ENCODE measurements around the gene SEMA3E.

The SEMA3E gene

DNA sequence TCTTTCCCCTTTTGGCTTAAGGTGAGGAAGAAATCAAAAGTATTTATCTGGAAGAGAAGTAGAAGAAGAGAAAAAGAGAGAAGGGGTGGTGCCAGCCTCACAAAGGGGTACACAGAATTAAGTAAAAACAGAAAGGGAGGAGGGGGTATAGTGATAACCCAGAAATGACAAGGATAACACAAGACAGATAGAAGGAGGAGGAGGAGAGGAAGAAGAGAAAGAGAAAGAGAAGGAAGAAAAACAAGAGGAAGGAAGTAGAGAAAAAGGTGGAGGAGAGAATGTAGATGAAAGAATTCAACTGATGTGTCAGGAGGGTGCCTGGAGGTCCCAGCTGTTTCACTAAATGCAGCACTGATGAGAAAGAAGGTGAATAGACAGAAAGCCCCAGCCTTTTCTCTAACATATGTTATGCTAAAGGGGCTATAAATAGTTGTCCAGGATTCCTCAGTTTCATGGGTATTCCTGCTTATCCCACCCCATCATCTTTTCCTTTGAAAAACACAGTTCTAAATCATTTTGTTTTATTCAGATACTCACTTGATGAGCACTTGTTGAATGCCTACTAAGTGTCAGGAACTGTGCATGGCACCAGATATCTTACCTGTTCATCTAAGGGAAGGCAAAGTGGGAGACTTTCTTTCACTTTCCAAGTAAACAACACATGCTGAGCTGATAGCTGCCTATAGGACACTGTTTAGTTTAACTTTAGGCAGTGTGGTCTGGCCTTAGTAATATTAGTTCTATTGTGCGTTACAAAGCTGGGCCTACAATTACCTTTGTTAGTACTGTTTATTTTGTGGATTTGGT lies 8.0 kb downstream of the SEMA3E start:
- DNase-seq (ENCODE audit: low spot score): no peak

DNA sequence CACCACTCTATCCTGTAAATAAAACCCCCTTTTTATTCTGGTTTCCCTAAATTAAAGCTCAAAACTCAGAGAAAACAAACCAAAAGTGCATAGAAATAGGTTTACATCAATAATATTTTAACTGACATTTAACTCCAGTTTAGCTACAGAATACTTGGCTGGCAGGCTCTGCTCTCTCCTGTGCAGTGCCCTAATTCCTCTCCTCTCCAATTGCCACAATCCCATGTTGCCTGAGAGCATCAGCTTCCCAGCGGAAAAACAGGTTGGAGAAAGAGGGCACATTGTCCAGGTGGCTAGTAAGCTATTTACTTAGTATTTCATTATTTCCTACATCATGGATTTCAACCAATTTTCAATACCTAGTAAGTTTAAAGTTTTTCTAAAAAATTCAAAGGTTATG lies 8.7 kb downstream of the SEMA3E start:
- DNase-seq (ENCODE audit: low spot score): no peak

DNA sequence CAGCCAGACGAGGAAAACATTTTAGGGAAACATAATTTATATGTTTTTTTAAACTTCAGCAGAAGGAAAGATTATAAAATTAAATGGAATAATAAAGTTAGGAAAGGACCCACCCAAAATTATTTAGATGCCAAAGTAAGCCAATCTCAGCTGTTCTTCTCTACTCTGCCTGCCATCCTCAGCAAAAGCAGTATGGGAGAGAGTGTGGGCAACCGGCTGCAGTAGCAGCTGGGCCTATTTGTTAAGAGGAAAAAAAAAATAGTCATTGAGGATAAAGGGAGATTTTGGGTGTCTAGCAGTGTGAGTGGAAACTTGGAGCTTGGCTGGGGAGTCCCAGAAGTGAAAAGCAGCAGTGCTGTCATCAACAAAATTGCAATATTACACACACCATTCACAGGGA lies 15.4 kb downstream of the SEMA3E start:
- no peak for DNase-seq (ENCODE audit: low spot score)

DNA sequence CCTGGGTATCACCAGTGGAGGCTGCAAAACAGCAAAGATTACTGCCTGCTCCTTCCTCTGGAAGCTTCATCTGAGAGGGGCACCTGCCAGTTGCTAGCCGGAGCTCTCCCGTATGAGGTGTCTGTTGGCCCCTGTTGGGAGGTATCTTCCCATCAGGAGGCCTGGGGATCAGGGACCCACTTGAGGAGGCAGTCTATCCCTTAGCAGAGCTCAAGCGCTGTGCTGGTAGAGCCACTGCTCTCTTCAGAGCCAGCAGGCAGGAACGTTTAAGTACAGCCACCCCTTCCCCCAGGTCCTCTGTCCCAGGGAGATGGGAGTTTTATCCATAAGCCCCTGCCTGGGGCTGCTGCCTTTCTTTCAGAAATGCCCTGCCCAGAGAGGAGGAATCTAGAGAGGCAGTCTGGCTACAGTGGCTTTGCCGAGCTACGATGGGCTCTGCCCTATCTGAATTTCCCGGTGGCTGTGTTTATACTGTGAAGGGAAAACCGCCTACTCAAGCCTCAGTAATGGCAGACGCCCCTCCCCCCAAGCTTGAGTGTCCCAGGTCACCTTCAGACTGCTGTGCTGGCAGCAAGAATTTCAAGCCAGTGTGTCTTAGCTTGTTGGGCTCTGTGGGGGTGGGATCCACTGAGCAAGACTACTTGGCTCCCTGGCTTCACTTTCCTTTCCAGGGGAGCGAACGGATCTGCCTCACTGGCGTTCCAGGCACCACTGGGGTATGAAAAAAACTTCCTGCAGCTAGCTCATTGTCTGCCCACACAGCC lies 19.6 kb downstream of the SEMA3E start:
- DNase-seq (ENCODE audit: low spot score): no peak

DNA sequence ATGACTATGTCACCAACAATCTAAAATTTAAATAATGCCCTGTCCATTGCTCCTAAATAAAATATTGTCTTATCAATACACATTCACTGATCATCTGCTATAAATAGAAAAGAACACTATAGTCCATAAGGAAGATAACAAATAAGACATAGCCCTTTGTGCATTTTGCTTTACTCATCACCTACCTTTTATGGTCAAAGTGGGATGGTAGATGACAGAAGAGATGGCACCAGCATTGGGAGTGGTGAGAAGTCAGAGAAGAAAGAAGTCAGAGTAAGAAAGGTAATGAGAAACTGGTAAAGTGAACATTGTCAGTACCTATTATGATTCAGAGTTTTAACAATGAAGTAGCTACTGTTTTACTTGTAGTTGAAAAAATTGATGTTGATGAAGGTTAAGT lies 31.1 kb downstream of the SEMA3E start:
- no peak for DNase-seq (ENCODE audit: low spot score)

DNA sequence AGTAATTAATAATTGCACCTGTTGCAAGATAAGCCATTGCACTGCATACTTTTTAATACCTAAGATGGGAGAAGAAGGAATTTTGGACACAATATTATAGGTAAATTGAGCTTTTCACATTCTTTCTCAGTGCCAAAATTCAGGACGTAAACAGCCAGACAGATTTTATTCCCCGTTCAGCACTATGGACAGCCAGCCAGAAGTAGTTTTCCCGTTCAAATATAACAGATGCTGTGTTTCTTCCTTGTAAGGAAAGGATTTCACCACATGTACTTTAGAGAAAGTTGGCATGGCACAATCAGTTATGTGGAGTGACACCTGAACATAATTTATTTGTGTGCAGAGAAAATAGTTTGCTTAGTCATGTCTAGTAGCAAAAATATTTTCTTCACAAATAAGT lies 34.8 kb downstream of the SEMA3E start:
- DNase-seq (ENCODE audit: low spot score): no peak

DNA sequence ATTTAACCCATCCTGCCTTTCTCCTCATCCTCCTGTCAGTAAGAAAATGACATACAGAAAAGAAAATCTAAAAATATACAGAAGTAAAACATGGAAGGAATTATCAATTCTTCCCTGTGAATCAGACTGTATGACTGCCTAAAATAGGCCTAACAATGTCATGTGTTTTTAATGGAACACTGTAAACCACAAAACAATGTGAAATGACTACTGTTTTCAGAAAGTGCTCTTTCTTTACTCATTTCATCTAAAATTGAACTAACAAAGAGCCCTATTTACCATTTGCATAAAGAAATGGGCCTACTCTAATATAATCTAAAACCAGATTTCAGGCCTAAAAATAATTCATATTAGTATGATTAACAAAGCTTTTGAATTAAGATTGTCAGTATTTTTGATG lies 35.7 kb downstream of the SEMA3E start:
- no peak for DNase-seq (ENCODE audit: low spot score)

DNA sequence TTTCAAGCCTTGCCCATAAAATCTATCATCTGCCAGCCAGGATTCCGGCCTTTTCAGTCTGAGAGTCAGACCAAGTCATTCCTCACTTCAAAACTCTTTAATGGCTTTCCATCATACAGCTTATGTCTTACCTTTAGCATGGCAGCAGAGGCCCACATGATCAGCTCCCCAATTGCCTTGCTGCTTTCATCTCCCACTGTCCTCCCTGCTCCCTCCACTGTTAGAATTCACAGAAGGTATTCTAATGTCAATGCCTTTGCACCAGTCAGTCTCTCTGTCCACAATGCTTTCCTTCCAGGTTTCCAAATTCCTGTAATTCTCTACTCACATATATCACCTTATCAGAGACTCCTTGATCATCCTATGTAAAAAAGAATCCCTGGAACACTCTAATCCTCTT lies 37.2 kb downstream of the SEMA3E start:
- DNase-seq (ENCODE audit: low spot score): no peak

DNA sequence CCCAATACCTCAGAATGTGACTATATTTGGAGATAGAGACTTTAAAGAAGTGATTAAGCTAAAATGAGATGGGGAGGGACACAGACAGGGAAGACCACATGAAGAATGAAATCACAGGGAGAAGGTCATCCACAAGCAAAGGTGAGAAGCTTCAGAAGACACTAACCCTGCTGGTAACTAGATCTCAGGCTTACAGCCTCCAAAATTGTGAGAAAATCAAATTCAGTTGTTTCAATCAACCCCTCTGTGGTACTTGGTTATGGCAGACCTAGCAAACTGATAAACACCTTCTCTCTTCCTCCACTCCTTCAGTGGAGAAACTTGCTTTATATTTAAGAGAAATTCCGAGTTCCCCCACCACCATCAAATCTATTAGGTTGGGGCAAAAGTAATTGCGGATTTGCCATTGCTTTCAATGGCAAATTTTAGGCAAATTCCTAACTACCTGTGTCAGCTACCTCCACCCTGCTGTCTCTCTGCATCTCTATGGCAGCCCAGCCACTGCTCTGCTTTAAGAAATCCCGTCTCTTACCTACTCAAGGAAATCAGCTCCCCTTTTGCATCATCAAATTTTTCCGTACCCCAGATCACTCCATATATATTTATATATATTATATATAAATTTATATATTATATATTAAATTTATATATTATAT lies 38.2 kb downstream of the SEMA3E start:
- no peak for DNase-seq (ENCODE audit: low spot score)

DNA sequence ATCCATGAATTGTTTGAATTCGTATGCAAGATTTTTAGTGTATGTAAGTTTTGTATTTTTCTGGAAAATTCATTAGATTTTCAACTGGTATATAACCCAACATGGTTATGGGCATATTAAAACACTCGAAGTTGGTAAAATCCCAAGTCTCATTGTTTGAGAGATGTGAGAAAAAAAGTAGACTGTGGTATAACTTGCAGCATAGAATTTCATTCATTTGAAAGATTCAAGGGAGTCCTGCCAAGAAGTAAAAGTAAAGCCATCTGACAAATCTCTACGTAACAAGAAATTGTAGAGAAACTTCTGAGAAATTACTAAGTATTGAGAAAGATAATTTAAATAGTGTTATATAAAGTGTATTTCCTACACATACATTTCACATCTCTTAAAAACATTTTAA lies 40.2 kb downstream of the SEMA3E start:
- no peak for DNase-seq (ENCODE audit: low spot score)

DNA sequence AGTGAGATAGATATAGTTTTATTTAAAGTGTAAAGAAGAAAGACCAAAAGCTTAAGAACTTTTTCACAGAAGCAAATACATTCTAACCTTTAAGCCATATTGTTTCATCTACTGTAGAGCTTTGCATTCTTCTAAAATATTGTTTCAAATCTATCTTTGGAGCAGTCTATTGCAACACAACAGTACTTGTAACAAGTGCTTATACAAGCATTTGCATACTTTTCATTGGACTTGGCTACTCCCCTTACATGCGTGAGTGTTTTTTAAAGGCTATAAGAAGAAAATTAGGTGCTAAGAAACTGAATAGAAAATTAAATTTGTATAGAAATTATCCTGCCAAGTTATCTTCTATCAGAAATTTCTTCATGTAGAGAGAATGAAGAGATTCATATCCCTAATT lies 45.3 kb downstream of the SEMA3E start:
- DNase-seq (ENCODE audit: low spot score): no peak

DNA sequence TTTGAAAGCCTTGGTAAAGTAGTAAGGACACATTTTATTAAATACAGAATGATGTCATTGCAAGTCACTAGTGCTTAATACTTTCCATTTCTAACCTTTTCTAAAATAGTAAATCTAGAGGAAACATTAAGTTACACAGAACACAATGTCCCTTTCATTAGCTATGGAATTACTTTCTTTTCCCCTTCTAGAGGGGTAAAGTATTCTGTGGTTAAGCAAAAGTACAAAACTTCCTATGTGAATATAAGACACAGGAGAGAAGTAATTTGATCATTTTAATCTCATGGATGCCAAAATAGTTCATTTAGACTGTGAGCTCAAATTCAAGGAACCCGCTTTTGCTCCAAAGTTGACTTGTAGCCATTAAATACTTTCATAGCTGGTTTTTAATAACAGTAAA lies 49.8 kb downstream of the SEMA3E start:
- DNase-seq (ENCODE audit: low spot score): no peak

DNA sequence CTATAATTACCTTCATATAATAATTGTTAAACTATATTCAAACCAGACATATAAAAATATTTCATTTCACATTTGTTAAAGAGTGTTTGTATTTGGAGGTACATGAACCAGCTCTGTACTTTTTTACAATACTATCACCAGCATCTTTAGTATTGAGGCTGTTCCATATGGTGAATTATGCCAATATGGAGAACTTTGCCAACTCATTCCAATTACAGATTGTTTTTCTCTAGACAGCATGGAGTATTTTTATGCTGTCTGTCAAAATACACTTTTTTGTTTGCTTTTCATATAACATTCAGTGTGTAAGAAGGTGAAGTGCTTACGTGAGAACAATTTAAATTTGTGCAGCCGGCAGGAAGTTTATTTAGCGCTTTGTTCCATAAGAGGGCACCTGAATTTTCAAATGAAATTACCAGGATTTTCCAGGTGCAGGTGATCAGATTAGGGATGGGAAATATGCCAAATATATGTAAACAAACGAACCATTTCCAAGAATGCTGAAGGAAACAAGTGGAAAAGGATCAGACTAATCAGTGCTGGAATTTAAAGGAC lies 54.9 kb downstream of the SEMA3E start:
- no peak for DNase-seq (ENCODE audit: low spot score)

DNA sequence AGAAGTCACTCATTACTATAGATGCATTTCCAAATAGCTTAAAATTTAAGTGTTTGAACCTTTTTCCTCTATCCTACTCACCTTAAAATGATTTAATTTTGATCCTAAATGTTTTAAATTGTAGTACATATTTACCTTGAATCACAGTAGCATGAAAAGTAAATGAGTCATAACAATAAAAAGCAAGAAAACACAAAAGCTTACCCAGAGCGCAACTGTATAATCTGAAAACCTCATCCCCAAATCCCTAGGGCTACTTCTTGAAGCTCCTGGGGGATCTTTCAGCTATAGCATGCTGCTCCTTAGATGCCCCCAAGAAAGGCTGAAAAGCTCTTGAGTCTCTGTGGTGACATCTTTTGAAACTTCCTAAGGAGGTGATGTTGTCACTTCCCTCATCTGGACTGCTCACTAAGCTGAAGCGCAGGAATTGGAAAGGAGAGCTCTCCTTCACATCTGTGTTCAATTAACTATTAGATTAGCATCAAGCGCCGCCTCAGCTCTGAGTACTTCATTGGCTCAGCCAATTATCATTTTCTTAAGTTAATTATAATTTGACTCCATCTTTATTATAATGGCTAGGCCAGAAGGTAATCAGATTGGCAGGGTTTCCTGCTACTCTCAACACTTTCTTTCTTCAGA lies 60.2 kb downstream of the SEMA3E start:
- DNase-seq (ENCODE audit: low spot score): no peak

DNA sequence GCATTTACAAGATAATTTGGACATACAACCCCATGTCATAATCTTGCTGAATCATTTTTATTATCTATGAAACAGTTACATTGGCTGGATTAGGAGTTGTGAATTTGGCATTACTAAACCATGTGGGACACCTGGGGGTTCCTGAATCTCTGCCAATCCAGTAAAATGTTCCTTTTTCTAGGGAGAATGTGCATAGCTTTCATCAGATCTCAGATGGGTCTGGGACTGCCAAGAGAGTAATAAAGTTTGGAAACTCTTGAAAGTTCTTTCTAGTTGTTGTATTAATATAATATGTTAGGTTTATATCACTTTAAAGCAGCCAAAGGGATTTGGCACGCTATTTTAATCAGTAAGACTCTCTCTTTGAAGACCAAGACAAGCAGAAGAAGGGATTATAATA lies 62.7 kb downstream of the SEMA3E start:
- DNase-seq (ENCODE audit: low spot score): no peak

DNA sequence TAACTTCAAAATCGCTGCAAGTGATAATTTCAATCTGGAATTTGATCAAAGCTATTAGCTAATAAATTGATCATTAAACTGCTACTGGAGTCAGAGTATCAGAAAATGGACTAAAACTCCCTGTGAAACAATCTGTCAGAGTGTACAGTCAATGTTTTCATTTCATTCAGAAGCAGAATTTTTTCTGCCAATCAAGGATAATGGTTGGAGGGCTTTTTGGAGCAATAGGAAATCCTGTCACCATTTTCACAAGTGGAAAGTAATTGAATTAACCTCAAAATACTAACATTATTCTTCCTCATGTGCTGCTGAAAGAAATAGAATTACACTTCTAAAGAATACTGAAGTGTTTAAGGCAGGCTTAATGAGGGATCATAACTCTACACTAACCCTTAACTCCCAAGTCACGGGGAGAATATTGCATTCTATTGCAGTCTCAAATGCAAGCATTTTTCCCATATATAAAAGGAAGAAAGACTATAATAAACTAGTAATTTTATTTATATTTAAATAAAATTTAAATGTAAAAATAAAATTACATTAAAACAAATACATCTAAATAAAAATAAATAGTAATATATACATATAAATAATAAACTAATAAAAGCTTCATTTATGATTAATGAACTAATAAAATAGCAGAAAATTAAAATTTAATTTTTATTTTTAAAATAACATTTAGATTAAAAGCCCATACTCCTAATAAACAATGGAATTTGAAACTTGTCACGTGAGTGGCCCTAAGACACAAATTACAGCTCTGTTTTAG lies 67.1 kb downstream of the SEMA3E start:
- DNase-seq (ENCODE audit: low spot score): no peak

DNA sequence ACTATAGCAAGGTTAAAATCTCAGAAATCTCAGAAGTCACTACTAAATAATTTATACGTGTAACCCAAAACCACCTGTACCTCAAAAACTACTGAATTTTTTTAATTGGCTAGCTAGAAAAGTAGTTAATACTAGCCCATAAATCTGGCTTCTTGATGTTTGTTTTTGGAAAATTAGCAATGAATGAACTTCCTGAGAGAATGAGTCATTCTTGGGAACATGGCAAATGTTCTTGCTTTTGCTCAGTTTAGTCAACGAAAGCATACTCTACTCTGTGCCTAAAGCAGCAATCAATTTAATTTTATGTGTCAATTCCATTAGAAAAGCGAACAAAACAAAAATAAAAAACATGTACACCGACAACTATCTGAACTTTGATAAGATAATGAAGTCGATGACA lies 69.2 kb downstream of the SEMA3E start:
- no peak for DNase-seq (ENCODE audit: low spot score)

DNA sequence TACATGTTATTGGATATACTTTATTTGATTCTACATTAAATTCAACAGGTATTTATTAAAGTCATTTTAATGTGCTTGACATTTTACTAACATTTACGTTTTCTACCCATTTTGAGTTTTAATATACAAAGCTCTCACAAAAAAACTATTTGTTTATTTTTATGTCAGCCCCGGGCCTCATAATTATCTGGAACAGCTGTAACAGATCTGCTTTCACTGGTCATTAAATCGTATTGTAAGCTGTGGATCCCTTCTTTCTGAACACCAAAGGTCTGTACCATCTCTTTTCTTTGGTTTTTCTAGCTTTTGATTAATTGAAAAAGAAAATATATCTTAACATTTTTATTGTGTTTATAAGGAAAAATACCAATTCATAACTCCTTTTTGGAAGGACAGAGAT lies 73.5 kb downstream of the SEMA3E start:
- DNase-seq (ENCODE audit: low spot score): no peak

DNA sequence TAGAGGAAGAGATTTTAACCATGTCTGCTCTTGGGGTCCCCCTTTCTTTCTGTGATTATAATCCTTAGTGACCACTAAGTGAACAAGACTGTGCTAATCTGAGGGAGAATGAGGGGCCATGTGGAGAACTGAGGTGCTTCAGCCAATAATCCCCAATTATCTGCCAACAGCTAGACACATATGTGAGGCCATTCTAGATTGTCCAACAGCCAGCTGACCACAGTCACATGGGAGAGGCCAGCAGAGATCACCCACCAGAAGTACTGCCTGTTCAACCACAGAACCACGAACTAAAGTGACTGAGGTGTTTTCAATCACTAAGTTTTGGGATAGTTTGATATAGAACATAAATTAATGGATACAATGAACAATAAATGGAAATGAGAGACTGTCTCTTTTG lies 74.3 kb downstream of the SEMA3E start:
- DNase-seq (ENCODE audit: low spot score): no peak

DNA sequence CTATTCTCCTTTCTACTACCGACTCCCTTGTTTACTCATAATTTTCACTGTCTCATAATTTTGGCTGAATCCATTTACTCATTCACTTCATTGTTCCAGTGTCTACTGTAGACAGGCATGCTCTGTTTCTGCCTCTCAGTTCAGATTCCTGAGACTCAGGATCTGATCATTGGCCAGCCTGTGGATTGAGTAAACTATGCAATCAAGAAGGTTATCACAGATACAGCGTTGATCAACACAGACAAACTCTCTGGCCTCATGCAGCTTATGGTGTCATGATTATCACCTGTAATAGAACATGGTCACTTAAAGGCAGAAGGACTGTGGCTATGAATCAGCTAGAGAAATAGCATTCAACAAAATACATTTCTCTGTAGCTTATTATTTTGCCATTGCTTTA lies 86.0 kb downstream of the SEMA3E start:
- DNase-seq (ENCODE audit: low spot score): no peak

DNA sequence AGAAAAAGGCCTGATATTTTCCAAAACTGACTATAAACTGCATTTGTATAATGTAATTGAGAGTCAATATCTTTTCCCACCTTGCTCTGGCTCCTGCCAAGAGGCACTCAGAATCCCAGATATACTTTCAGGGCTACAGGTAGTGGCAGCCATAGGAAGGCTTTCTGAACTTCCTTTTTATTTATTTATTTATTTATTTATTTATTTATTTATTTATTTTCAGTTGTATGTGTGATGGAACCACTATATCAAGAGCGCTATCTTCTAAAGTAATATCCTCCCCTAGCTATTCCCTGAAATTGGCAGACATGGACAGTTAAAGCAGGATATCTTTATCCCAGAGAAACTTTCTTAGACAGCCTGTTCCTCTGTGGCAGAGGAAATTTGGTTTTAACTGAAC lies 86.7 kb downstream of the SEMA3E start:
- no peak for DNase-seq (ENCODE audit: low spot score)

DNA sequence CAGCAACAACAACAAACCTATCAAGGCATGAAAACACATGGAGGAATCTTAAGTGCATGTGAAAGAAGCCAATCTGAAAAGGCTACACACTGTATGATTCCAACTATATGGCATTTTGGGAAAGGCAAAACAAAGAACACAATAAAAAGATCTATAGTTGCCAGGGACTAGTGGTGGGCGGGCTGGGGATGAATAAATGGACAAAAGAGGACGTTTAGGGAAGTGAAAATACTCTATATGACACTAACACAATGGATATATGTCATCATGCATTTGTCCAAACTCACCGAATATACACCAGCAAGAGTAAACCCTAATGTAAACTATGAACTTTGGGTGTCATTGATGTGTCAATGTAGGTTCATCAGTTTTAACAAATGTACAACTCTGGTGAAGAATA lies 89.1 kb downstream of the SEMA3E start:
- DNase-seq (ENCODE audit: low spot score): no peak

Data from globus pallidus (tissue), 1 donor.